Measurements from ENCODE around the gene PITPNC1.
"Not testable (repeated sequence)": the region's sequence is repeated elsewhere in the genome, so short reads cannot be mapped to it uniquely, and the experiment has no call there.

The PITPNC1 gene

DNA sequence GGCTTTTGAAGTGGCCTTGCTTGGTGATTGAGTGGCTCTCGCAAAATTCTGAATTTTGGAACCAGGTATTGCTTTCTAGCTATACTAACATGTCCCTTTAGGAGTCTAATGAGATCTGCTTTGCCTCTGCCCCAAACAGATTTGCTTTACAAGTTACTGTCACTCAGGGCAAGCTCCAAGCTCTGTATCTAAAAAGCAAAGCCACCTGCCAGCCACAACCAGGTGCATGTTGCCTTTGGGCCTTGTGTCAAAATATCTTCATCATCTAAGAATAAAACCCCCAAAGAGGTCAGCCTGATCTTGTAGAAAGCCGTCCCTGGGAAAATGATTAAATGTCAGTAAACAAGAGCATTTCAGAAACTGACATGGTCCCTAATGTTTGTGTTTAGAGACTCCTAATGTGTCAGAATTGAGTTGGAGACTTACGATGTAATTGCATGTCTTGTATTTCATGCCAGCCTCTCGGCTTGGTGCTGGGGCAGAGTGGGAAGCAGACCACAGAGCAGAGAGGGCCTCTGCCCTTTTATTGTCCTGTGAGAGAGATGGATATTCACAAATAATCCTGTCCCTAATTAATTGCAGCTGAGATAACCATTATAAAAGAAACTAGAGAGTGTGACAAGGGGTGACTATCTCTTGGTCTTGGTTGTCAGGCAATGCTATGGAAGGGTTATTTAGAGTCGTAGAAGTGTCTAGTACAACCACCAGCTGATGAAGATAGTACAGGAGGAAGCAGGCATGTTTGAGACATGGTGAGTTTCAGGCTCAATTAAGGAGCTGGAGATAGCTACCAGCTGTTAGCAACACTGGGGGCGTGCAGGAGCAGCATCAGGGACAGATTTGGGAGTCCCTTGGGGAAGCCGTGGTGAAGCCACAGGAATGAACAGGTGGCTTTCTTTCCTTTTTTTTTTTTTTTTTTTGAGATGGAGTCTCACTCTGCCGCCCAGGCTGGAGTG is 90.7 kb downstream of the PITPNC1 start:
- no peak for DNase-seq

DNA sequence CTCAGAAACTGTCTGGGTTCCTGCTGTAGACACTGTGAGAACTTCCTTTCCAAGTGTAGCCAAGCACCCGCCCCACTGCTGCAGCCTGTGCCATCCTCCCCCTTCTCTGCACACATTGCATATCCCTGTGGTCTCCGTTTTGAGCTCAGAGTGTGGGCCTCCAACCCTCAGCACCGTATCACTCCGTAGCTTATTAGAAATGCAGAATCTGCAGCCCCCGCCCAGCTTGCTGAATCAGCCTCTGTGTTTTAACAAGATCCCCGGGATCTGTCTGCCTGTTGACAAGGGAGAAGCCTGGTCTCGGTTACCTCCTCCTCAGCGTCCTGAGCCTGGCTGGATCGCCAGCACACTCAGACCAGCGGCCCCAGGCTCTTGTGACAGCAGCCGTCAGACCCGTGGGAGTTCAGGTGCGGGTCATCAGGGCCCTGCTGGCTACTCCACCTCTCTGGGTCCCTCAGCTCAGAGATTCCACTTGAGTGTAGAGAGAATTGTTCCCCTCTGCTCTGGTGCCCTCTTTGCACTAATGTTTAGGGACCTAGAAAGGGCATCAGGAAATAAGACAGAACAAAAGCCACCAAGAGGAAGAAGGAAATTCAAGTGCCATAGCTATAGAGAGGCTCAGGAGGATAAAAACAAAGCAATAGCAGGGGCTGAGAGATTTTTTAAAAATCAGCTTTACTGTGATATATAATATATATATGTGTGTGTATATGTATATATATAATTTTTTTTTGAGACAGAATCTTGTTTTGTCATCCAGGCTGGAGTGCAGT is 92.3 kb downstream of the PITPNC1 start:
- peak in 1 of 4 experiments; percentile 43 for DNase-seq

DNA sequence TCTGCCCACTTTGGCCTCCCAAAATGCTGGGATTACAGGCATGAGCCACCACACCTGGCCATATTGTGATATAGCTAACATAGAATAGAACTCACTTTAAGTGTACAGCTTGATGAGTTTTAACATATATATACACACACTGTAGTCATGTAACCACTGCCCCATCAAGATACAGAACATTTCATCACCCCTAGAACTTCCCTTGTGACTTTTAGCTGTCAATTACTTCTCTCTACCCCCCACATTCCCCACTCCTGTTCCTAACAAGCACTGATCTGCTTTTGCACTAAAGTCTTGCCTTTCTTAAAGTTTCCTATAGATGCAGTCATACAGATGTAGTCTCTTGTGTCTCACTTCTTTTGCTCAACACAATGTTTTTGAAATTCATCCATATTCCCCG is 93.1 kb downstream of the PITPNC1 start:
- DNase-seq = no peak

DNA sequence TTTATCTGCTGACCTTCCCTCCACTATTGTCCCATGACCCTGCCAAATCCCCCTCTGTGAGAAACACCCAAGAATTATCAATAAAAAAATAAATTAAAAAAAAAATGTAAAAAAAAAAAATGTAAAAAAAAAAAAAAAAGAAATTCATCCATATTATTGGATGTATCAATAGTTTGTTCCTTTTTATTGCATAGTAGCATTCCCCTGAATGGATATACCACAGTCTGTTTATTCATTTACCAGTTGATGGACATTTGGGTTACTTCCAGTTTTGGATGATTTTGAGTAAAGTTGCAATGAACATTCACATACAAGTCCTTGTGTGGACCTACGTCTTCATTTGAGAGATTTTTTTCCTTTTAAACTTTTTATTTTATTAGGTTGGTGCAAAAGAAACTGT is 94.0 kb downstream of the PITPNC1 start:
- DNase-seq = no peak

DNA sequence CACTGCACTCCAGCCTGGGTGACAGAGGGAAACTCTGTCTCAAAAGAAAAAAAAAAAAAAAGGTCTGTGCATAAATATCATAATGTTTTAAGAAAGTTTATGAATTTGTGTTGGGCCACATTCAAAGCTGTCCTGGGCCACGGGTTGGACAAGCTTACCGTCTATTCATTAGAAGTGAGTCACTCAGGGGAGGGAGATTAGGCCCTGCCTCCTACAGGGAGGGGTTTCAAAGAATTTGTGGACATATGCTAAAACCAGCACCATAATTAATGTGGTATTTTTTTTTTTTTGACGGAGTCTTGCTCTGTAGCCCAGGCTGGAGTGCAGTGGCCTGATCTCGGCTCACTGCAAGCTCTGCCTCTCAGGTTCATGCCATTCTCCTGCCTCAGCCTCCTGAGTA is 95.5 kb downstream of the PITPNC1 start:
- not testable (repeated sequence) for DNase-seq

DNA sequence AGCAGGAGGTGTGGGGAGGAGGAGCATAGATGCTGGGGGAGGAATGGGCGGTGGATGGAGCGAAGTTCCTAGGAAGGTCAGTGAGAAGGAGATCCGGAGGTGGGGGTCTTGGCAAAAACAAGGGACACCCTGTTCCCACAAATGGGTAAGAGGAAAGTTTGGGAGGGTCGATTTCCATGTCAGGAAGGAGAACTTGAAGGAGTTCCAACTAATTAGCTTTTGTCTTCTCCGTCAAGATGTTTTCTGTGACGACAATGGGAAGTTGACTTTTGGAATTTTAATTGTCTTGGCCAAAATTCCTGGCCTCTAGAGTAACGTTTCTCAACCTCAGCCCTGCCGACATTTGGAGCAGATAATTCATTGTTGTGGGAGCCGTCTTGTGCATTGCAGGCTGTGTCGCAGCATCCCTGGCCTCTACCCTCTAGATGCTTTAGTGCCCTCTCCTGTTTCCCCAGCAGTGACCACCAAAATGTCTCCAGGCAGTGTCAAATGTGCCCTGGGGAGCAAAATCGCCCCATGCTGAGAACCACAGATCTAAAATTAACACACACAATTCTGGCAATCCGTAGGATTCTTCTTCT is 97.1 kb downstream of the PITPNC1 start:
- no peak for DNase-seq

DNA sequence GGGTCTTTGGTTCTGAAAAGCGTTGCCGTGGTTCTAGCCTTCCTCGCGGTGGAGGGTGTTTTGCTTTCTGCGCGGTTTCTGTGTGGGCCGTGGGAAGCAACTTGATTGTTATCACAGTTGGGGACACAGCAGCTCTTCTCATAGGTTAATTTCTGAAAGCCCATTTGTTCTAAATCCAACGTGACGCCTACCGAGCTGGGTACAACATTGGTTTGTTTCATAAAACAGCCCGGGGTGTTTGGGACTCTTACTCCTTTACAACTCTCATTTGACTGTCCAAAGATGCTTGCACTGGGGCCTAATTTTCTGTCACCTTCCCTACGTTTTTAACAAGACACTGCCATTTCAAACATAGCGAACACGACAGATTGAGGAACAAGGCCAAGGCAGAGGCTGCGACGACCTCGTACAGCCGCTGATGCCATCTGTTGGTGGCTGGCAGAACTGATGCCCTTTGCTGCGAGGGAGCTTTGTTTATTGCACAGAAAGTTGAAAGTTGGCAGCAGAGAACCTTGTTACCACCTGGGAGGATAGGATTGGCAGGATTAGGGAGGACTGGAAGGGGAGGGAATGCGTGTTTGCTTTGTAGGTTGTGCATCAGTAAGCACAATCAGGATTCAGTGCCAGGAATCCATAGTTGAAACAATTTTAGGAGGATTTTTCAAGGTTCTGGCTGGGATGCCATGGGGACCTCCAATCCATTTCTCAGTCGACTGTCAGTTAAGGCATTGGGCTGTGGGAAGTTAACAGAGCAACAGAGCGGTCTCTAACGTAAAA is 98.3 kb downstream of the PITPNC1 start:
- peak; percentile 55 to 81 (median 66) for DNase-seq

DNA sequence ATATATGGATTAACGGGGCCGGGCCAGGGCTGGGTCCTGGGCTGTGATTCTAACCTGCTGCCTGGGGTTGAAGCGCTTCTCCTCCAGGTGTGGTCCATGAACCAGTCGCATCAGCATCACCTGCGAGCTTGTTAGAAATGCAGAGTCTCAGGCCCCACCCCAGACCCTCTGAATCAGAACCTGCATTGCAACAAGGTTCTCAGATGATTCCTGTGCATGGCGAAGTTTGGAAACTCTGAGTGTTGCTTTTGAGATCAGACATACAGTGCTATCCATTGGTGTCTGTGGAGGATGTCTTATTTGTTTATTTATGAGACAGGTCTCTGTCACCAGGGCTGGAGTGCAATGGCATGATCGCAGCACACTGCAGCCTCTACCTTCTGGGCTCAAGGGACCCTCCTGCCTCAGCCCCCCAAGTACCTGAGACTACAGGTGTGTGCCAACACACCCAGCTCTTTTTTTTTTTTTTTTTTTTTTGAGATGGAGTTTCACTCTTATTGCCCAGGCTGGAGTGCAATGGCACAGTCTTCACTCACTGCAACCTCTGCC is 99.8 kb downstream of the PITPNC1 start:
- no peak for DNase-seq

DNA sequence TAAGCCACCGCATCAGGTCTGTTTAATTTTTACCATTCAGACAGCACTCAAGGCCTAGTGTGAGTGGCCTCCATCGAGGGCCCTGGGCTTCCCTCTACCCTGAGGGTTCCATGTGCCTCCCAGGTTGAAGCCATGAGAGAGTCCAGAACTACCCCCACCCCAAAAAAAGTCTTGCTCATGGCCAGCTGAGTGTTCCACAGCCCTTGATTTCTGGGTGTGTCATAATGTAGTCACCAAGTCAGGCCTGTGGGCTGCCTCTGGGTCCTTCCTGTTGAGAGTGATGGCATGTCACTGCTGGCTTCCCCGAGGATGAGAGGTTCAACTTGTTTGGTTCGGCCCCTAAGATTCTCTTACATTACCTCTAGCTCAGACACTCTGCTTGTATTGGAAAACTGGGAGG is 100.6 kb downstream of the PITPNC1 start:
- peak in 3 of 4 experiments; percentile 4 to 10 (median 10) for DNase-seq

DNA sequence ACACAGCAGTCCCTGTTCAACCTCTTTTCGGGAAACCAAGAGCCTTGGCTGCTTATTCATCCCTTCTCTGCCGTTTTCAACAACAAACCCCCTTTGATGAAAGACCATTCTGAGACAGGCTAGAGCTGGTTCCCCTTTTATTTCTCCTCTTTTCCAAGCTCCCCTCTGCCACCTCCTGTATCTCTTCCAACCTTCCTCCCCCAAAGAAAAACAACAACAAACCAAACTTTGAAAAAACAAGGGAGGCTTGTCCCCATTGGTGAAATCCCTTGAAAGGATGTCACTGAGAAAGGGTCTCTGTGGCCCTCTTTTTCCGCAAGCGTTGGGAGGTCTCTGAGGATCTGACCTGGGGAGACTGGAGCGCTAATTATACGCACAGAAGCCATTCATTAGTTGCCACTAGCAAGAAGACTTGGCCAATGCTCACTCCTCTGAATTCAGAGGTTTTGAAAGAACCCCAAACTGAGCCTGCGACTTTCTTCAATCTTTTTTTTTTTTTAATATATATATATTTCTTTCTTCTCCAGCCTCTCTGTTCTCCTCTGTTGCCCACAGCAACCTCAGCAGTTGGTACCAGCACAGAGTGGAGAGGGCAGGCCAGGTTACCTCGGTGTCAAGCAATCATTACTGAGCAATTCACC is 101.4 kb downstream of the PITPNC1 start:
- DNase-seq = no peak

DNA sequence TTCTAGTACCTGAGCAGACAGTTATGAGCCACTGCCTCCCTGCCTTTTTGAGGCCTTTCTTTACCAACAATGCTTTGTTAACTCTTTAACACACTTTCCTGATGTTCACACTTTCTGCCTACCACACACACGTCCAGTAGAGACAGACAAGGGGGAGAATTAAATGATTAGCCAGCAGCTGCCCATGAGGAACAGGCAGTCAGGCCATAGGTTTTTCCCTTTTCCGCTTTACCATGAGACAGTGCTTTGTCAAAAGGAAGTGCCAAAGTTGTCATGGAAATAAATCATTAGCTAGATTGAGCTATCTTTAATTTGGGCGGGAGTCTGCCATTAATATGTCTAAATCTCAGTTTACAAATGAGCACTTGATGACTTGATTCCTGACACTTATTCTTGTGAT is 102.1 kb downstream of the PITPNC1 start:
- DNase-seq = no peak

DNA sequence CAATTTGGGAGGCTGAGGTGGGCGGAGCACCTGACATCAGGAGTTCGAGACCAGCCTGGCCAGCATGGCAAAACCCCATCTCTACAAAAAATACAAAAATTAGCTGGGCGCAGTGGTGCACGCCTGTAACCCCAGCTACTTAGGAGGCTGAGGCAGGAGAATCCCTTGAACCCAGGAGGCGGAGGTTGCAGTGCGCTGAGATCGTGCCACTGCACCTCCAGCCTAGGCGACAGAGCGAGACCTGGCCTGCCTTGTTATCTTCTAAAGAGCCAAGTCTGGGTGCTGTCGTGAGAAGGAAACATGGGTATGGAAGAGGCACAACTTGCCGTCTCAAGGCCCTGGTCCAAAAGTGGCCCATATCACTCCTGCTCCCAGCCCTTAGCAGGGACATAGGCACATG is 103.9 kb downstream of the PITPNC1 start:
- not testable (repeated sequence) for DNase-seq

DNA sequence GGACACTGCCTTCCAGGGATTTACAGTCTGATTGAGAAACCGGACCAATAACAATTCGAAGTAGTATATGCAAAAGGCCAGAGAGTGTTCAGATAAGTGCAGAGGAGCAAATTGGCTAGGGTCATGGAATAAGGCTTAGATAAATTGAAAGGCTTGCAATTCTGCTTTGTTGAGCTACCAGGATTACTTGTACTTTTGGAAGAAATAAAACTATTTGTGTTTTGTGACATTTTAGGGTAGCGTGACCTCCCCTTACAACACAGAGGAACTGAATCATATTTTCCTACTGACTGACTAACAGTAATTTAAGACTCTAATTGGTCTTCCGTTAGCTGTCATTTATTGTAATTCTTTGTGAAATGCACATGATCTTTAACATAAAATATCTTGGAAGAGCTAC is 104.7 kb downstream of the PITPNC1 start:
- DNase-seq = no peak

DNA sequence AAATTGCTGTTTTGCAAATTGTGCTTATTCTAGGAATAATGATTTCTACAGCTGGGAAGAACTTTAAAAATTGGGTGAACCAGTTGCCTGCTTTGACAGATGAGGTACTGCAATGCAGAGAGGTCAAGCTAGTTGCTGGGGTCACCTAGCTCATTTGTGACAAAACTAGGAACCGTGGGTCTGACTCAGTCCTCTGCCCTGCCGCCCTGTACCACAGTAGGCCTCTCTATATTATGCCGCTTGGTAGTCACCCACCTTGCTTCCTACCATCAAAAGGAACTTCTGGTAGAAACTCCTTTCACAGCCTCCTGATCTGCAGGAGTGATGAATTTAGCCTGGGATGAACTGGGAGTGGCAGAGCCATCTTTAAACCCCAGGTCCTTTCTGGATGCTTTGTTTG is 105.7 kb downstream of the PITPNC1 start:
- no peak for DNase-seq

DNA sequence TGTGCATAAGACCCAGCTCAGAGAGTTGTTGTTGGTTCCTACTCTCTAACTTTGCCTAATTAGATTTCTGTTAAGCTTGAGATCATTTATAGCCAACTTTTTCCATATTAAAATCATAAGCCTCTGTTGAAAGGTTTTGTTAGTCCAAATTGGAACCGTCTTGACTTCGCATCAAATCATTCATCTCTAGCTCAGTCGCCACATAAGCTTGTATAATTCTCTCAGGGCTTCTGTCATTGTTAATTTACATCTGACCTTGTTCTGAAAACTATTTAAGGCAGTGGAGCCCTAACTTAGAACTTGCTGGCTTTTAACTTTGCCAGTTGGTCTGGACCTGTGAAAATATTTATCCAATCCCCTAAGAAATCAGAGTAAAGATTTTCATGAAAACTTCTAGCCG is 107.2 kb downstream of the PITPNC1 start:
- no peak for DNase-seq

DNA sequence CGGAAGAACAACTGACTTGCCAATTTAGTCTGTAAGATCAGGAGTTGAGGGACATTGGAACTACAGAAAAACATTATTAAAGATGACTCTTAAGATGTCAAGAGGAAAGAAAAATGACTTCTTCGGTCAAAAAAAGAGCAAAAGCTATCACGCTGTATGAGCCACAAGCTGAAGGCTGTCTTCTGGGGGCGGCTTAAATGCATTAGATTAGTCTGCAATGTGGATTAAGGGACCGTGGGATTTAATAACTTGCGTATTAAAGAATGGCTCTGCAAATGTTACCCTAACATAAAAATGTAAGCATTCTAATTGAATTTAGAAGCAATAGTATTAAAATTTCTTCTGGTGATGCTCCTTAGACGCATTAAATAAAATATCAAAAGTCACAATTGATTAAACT is 108.6 kb downstream of the PITPNC1 start:
- no peak for DNase-seq

DNA sequence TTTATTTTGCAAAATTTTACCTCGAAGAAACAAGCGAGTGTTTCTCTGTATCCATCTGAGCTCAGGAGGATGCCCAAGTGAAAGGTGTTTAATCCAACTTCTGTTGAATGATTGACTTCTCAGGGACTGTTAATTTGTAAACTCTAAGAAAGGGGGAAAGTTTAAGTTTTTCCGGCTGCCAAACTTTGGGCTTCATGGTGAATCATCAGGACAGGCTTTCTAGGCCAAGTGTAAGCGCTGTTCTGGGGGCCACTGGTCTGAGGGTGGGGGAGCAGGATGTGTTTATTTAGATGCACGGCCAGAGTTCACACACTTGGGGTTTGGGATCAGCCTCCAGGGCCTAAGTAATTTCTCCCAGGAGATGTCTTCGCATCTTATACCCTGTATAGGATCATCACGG is 110.4 kb downstream of the PITPNC1 start:
- DNase-seq = no peak

DNA sequence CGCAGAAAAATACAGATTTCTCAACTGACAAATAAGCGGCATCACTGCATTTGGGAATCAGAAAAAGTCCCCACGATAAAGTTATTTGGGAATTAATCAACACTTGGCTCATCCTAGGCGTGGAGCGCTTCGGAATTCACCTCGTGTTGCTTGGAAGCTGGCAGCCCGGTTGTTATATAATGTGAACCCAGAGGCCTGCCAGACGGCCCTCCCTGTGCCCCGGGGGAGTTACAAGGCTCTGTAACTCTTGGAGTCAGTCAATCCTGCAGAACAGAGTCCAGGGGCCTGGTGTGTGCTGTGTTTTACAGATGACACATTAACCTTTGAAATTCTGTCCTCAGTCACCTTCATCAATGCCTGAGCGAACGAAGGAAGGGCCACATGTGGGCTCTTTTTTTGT is 111.1 kb downstream of the PITPNC1 start:
- no peak for DNase-seq

DNA sequence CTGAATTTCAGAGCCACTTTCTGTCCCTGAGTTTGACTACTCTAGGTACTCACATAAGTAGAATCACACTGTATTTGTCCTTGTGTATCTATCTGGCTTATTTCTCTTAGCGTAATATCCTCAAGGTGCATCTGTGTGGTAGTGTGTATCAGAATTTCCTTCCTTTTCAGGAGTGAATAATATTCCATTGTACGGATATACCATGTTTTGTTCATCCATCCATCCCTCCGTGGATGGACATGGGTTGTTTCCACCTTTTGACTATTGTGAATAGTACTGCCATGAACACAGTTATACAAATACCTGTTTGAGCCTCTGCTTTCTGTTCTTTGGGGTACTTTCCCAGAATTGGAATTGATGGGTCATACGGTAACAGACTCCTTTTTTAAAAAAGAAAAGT is 111.7 kb downstream of the PITPNC1 start:
- no peak for DNase-seq

DNA sequence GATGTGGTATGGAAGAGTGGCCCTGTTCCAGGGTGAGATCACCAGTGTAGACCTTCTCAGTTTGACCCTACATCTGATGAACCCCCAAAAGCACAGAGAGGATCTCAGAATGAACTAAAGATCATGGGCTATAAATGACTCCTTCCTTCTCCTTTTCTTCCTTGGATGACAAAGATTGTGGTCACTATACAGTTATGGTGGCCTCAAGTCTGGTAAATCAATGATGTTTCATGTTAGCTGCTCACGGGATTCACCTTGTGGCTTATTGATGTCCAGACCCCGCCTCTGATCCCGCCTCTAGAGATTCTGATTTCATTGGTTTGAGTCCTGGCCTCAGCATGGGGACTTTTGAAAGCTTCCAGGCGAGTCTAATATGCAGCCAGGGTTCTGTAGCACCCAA is 112.2 kb downstream of the PITPNC1 start:
- no peak for DNase-seq

DNA sequence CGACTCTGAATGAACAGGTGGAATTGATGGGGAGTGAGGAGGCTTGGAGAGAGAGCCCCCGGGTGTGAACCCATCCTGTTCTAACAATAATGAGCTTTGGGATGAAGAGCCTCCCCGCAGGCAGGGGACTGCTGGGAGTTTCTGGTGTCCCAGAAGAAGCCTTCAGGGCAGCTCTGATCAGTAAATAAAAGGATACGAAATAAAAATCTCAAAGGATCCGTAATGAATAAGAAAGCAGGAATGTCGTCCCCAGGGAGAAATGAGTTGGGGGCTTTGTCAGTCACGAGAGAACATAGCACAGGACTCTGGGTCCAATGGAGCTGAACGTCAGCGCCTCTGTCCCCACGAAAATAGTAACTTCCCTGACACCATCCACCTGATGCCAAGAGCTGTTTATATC is 113.4 kb downstream of the PITPNC1 start:
- DNase-seq = no peak
